Sigmoid colon (tissue), 4 donors: ENCODE results near the gene WT1.

ENCODE experiments used
- EP300 ChIP-seq, 4 donors: sonication (generic); formaldehyde crosslinking; IDR thresholded peaks; one replicate each; pipeline ENCODE4 v1.6.1; 2017; ENCODE audit warnings: antibody characterized with exemption in 4 of 4
- POLR2A ChIP-seq, 2 donors: fragments of 450-650 bp; IDR thresholded peaks; one replicate each; pipeline ENCODE4 v1.6.1; 2016; ENCODE audit warnings: antibody characterized with exemption in 2 of 2, mild to moderate bottlenecking in 2 of 2, moderate library complexity in 2 of 2
- POLR2AphosphoS5 ChIP-seq, 4 donors: sonication (generic); formaldehyde crosslinking; IDR thresholded peaks; one replicate each; pipeline ENCODE4 v1.6.1; 2017; ENCODE audit warnings: antibody characterized with exemption in 4 of 4
- TF ChIP-seq, protein P1 (sequence below), 4 experiments: fragments of 450-650 bp in 3 of 4; fragments of 200-600 bp in 1 of 4; IDR thresholded peaks; one replicate each; pipeline ENCODE4 v1.5.1; 2016 to 2019; ENCODE audit warnings: antibody characterized with exemption in 4 of 4, mild to moderate bottlenecking in 3 of 4, moderate library complexity in 2 of 4

DNA sequence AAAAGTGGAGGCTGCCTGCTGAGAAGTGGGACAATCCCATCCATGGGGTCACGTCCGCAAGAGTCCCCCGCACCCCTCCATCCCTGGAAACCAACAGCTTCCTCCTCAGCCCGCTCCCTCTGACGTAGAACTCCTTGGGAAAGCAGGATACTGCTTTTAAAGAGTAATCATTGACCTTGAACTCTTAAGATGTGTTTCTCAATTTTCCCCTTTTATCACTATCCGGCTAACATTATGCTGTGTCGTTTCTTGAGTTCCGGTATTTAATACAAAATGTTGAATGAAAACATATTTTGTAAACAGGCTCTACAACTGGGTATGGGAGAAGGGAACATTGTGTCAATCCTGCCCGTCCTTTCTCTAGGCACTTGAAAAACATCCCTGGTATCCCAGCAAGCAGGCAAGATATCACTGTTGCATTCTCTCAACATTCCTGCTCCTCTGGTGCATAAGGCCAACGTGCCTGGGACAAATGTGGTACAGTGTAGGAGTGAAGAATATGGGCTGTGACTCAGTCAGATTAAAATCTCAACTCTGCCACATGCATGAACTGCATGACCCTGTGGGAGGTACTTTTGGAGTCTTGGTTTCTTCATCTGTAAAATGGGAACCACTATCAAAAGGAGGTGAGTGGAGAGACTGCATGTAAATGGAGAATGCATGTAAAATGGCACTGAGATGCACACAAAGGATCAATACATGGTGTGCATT is 52.8 kb downstream of the WT1 start:
- TF ChIP-seq, protein P1, sequence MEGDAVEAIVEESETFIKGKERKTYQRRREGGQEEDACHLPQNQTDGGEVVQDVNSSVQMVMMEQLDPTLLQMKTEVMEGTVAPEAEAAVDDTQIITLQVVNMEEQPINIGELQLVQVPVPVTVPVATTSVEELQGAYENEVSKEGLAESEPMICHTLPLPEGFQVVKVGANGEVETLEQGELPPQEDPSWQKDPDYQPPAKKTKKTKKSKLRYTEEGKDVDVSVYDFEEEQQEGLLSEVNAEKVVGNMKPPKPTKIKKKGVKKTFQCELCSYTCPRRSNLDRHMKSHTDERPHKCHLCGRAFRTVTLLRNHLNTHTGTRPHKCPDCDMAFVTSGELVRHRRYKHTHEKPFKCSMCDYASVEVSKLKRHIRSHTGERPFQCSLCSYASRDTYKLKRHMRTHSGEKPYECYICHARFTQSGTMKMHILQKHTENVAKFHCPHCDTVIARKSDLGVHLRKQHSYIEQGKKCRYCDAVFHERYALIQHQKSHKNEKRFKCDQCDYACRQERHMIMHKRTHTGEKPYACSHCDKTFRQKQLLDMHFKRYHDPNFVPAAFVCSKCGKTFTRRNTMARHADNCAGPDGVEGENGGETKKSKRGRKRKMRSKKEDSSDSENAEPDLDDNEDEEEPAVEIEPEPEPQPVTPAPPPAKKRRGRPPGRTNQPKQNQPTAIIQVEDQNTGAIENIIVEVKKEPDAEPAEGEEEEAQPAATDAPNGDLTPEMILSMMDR (IDR thresholded peaks at IDR 0.05) = no peak
- TF ChIP-seq POLR2AphosphoS5 (IDR thresholded peaks at IDR 0.05) (no peak), POLR2A (IDR thresholded peaks at IDR 0.05) (no peak), EP300 (IDR thresholded peaks at IDR 0.05) (no peak)
